H1 (cell line): Measurements from ENCODE around the gene ZBTB46. TPM values are rescaled to one million over a fixed set of nuclear protein-coding genes. Genes with fewer than 3 reads are reported as not detected.

Source experiments
- CTCF ChIA-PET: fragments of 300-600 bp; sonication (Branson Sonifier 250); formaldehyde crosslinking; loops from one replicate; lab custom pipeline; 2021; ENCODE audit not compliant: partially characterized antibody; lab: Charles Lee
- POLR2A ChIA-PET: fragments of 300-600 bp; sonication (Branson Sonifier 250); formaldehyde crosslinking; loops from one replicate; lab custom pipeline; 2021; ENCODE audit warnings: inconsistent platforms; ENCODE audit not compliant: partially characterized antibody; lab: Charles Lee
- DNase-seq, 2 experiments: peaks; one replicate each; pipeline versions ENCODE4 v3.0.0 to v3.0.0-alpha.2; 2010 to 2022; ENCODE audit warnings: low spot score in 2 of 2, low read depth in 1 of 2, mixed read lengths in 1 of 2
- FAIRE-seq: peaks from 2 replicates; lab custom pipeline; 2011; peaks lifted over from hg19 to GRCh38; lab: Jason Lieb, UNC
- H2AFZ ChIP-seq: 2 replicates; pipeline ENCODE4 v1.8.1; 2012; ENCODE audit warnings: low read length, inconsistent platforms
- H2AK5ac ChIP-seq: 2 replicates; pipeline ENCODE4 v1.6.1; 2013; ENCODE audit warnings: low read depth, low read length
- H2BK120ac ChIP-seq: replicated peaks from 2 replicates; pipeline ENCODE3; 2013; ENCODE audit warnings: low read depth, low read length, inconsistent platforms
- H2BK12ac ChIP-seq: 2 replicates; pipeline ENCODE4 v1.6.1; 2013; ENCODE audit warnings: low read depth, low read length
- H2BK15ac ChIP-seq: 2 replicates; pipeline ENCODE4 v1.6.1; 2013; ENCODE audit warnings: low read length
- H2BK20ac ChIP-seq: 2 replicates; pipeline ENCODE4 v1.6.1; 2013; ENCODE audit warnings: low read length
- H2BK5ac ChIP-seq: 2 replicates; pipeline ENCODE4 v1.6.1; 2013; ENCODE audit warnings: low read depth, low read length
- H3K14ac ChIP-seq: 2 replicates; pipeline ENCODE4 v1.6.1; 2013; ENCODE audit warnings: inconsistent platforms; ENCODE audit not compliant: insufficient read length
- H3K18ac ChIP-seq: 2 replicates; pipeline ENCODE4 v1.6.1; 2013; ENCODE audit warnings: low read length; ENCODE audit errors: extremely low read depth
- H3K23ac ChIP-seq: 2 replicates; pipeline ENCODE4 v1.6.1; 2013; ENCODE audit warnings: inconsistent platforms; ENCODE audit not compliant: insufficient read length
- H3K23me2 ChIP-seq: 2 replicates; pipeline ENCODE4 v1.6.1; 2013; ENCODE audit warnings: low read depth, low read length
- H3K27ac ChIP-seq: 2 replicates; pipeline ENCODE4 v1.6.1; 2011; ENCODE audit warnings: low read depth, low read length, inconsistent platforms
- H3K27me3 ChIP-seq, 4 experiments: replicated peaks in 1 of 4; 1 replicate in 1 of 4; 2 replicates in 3 of 4; pipeline versions ENCODE4 v1.6.1 to v1.8.1; 2011 to 2013; ENCODE audit warnings: low read length in 3 of 4, mild to moderate bottlenecking in 3 of 4, inconsistent platforms in 2 of 4, mixed read lengths in 2 of 4, moderate library complexity in 1 of 4; ENCODE audit not compliant: control insufficient read depth in 3 of 4, insufficient read depth in 3 of 4; ENCODE audit errors: extremely low read depth in 1 of 4
- H3K36me3 ChIP-seq, 4 experiments: 2 replicates each; pipeline versions ENCODE4 v1.6.1 to v1.8.1; 2011 to 2013; ENCODE audit warnings: mild to moderate bottlenecking in 4 of 4, low read length in 3 of 4, moderate library complexity in 2 of 4, control low read depth in 1 of 4, inconsistent platforms in 1 of 4; ENCODE audit not compliant: insufficient read depth in 4 of 4, control insufficient read depth in 2 of 4
- H3K4ac ChIP-seq: replicated peaks from 2 replicates; pipeline ENCODE3; 2013; ENCODE audit warnings: low read length, low read depth, mixed read lengths, inconsistent platforms; ENCODE audit not compliant: insufficient read length
- H3K4me1 ChIP-seq, 4 experiments: replicated peaks in 1 of 4; 1 replicate in 1 of 4; 2 replicates in 3 of 4; pipeline versions ENCODE4 v1.6.1 to v1.8.1; 2011 to 2013; ENCODE audit warnings: low read length in 3 of 4, inconsistent platforms in 2 of 4, mixed read lengths in 1 of 4; ENCODE audit not compliant: insufficient read depth in 4 of 4, control insufficient read depth in 3 of 4
- H3K4me2 ChIP-seq, 2 experiments: 2 replicates each; pipeline versions ENCODE4 v1.6.1 to v1.8.1; 2011 to 2013; ENCODE audit warnings: low read depth in 2 of 2, low read length in 2 of 2, control low read depth in 1 of 2, inconsistent platforms in 1 of 2, mild to moderate bottlenecking in 1 of 2; ENCODE audit not compliant: insufficient read depth in 1 of 2
- H3K4me3 ChIP-seq, 4 experiments: fragments of 200-600, 300-600 bp in 1 of 4; sonication (generic), shearing (Covaris generic), sonication (Bioruptor Twin) in 1 of 4; 2 replicates each; pipeline versions ENCODE4 v1.5.1 to v1.8.1; 2011 to 2016; ENCODE audit warnings: low read length in 4 of 4, low read depth in 3 of 4, control low read depth in 2 of 4, inconsistent platforms in 2 of 4, mild to moderate bottlenecking in 2 of 4, mixed read lengths in 1 of 4, moderate library complexity in 1 of 4; ENCODE audit not compliant: insufficient read depth in 2 of 4; ENCODE audit errors: extremely low read depth in 1 of 4
- H3K56ac ChIP-seq: replicated peaks from 2 replicates; pipeline ENCODE3; 2013; ENCODE audit warnings: low read depth, mild to moderate bottlenecking, mixed read lengths, low read length, inconsistent platforms; ENCODE audit not compliant: insufficient read length
- H3K79me1 ChIP-seq: 2 replicates; pipeline ENCODE4 v1.6.1; 2013; ENCODE audit warnings: low read depth, low read length, control low read depth
- H3K79me2 ChIP-seq, 2 experiments: 2 replicates each; pipeline versions ENCODE4 v1.6.1 to v1.8.1; 2012 to 2013; ENCODE audit warnings: low read length in 2 of 2, mild to moderate bottlenecking in 2 of 2, inconsistent platforms in 1 of 2; ENCODE audit not compliant: insufficient read depth in 2 of 2, control insufficient read depth in 1 of 2
- H3K9ac ChIP-seq, 4 experiments: replicated peaks in 1 of 4; 1 replicate in 1 of 4; 2 replicates in 3 of 4; pipeline versions ENCODE4 v1.6.1 to v1.8.1; 2011 to 2013; ENCODE audit warnings: low read depth in 3 of 4, low read length in 3 of 4, control low read depth in 2 of 4, mild to moderate bottlenecking in 2 of 4, moderate library complexity in 2 of 4, inconsistent platforms in 1 of 4; ENCODE audit errors: extremely low read depth in 1 of 4
- H3K9me3 ChIP-seq, 2 experiments: 2 replicates each; pipeline versions ENCODE4 v1.6.1 to v1.8.1; 2012 to 2013; ENCODE audit warnings: mild to moderate bottlenecking in 2 of 2, moderate library complexity in 2 of 2, control low read depth in 1 of 2, inconsistent platforms in 1 of 2, low read depth in 1 of 2, low read length in 1 of 2, mixed read lengths in 1 of 2; ENCODE audit not compliant: insufficient read depth in 2 of 2
- H4K20me1 ChIP-seq, 2 experiments: replicated peaks in 1 of 2; 2 replicates each; pipeline versions ENCODE3 to v1.8.1; 2011 to 2013; ENCODE audit warnings: inconsistent platforms in 2 of 2, low read length in 2 of 2, mild to moderate bottlenecking in 1 of 2; ENCODE audit not compliant: insufficient read depth in 2 of 2, control insufficient read depth in 1 of 2
- H4K5ac ChIP-seq: 2 replicates; pipeline ENCODE4 v1.6.1; 2013; ENCODE audit warnings: low read length, low read depth, mixed read lengths, inconsistent platforms; ENCODE audit not compliant: insufficient read length
- H4K8ac ChIP-seq: 2 replicates; pipeline ENCODE4 v1.8.0; 2013; ENCODE audit warnings: mild to moderate bottlenecking, moderate library complexity, low read length, inconsistent platforms; ENCODE audit not compliant: insufficient read depth; ENCODE audit errors: extremely low read depth
- H4K91ac ChIP-seq: replicated peaks from 2 replicates; pipeline ENCODE3; 2013; ENCODE audit warnings: low read length, mixed read lengths, inconsistent platforms; ENCODE audit not compliant: insufficient read length
- ASH2L ChIP-seq: fragments of 200-600, 300-600 bp; sonication (generic); IDR thresholded peaks from one replicate; pipeline ENCODE4 v1.7.1; 2017; ENCODE audit warnings: low read length
- BACH1 ChIP-seq: IDR thresholded peaks from 2 replicates; pipeline ENCODE4 v1.6.1; 2012; ENCODE audit warnings: low read length, improper control_type of control experiment
- WGBS, 2 experiments: shearing (Covaris generic) in 1 of 2; methylation state at CpG; one replicate each; pipeline versions ENCODE4 v1.1.6 to v1.1.7; 2013 to 2015; ENCODE audit warnings: low lambda C conversion rate in 2 of 2, mixed read lengths in 2 of 2, inconsistent platforms in 1 of 2, low coverage in 1 of 2, missing lambda C conversion rate in 1 of 2; ENCODE audit not compliant: insufficient replicate concordance in 2 of 2, insufficient coverage in 1 of 2, insufficient read length in 1 of 2; ENCODE audit errors: extremely low coverage in 1 of 2, missing lambda C conversion rate in 1 of 2; 5-methylcytosine and 5-hydroxymethylcytosine counted together
- polyA plus RNA-seq, 7 experiments: library from polyadenylated mRNA; depleted of rRNA in 3 of 7; stranded (reverse) in 5 of 7; unstranded in 2 of 7; fragments of >200 nt in 5 of 7; fragments of 200-250 nt in 2 of 7; gene quantifications; 1 replicate in 5 of 7; 2 replicates in 1 of 7; 4 replicates in 1 of 7; pipeline versions ENCODE4 v1.2.1 to v1.2.3, GENCODE V29; 2011 to 2013; ENCODE audit warnings: missing spikeins in 2 of 7, mixed read lengths in 2 of 7
- total RNA-seq: library from RNA; stranded (reverse); fragmentation: NEBNext Ultra II Directional; extraction: Animal tissue kit (Norgen Biotek cat#: 25700); gene quantifications from 2 replicates; pipeline ENCODE4 v1.2.1, GENCODE V29; 2021

ZBTB46 gene
- total and polyA plus RNA-seq, 2 of the 8 experiments (the other 6 are each of a cell fraction or from before 2014, with no cell fraction given) = 6.4 to 22.4 TPM

DNA sequence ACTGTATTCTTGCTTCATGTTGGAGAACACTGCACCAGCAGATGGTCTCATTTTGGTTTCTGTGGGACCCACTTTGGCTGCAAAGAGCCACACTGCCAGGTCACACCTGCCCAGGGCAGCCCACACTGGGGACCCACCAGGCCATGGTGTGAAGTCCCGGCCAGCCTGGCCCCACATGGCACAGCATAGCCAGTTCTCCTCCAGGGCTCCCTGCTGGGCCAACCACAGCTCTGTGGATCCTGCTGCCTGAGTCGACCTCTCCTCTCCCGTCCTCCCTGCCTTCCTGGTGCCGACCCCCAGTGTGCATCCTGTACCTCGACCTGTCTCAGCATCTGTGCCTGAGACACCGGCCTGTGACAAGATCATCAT is 126.3 kb downstream of the ZBTB46 start:
- H3K27ac ChIP-seq = no peak overlapping the region
- H4K91ac ChIP-seq = no peak overlapping the region
- no peak for DNase-seq
- H2AFZ ChIP-seq = no peak overlapping the region
- no peaks in the 10 kb centered on the region for H3K27me3 ChIP-seq
- H4K8ac ChIP-seq = no peak overlapping the region
- no peak overlapping the region for H3K4me2 ChIP-seq
- no peaks in the 10 kb centered on the region for H3K9me3 ChIP-seq
- H3K36me3 ChIP-seq = peaks cover 3 to 18% (median 8%) of the 10 kb centered on the region in 4 experiments; a peak in 5 of 8 replicates
- H3K4me3 ChIP-seq = no peak overlapping the region
- H3K14ac ChIP-seq = no peak overlapping the region
- H3K4ac ChIP-seq = no peak overlapping the region
- no peak overlapping the region for H3K9ac ChIP-seq
- no peak overlapping the region for H2BK5ac ChIP-seq
- H3K23me2 ChIP-seq = peaks cover 5% of the 10 kb centered on the region; the same call in 1 of the 2 replicates
- no peak overlapping the region for H3K56ac ChIP-seq
- peaks cover 0 to 28% of the 10 kb centered on the region in 2 experiments; a peak in 3 of 4 replicates for H3K79me2 ChIP-seq
- CTCF ChIA-PET = interaction anchor here (0.6 to 1.5 kb wide), 2 partner anchors 75 to 167 kb away, joined by 3 read pairs; no protein-coding TSS in a partner anchor
- peaks cover 0 to 11% (median 6%) of the 10 kb centered on the region in 4 experiments; a peak in 5 of 7 replicates for H3K4me1 ChIP-seq
- POLR2A ChIA-PET = interaction anchor here (0.6 to 4.7 kb wide), 4 partner anchors 8 to 30 kb away, joined by 3 to 49 read pairs (median 3); partner anchors contain the start of gene TNFRSF6B
- H2BK15ac ChIP-seq = no peak overlapping the region
- H3K18ac ChIP-seq = no peak overlapping the region
- H4K20me1 ChIP-seq = peaks cover 8 to 17% of the 10 kb centered on the region in 2 experiments
- H2AK5ac ChIP-seq = no peak overlapping the region
- no peak overlapping the region for H2BK12ac ChIP-seq
- no peak overlapping the region for H2BK120ac ChIP-seq
- no peak overlapping the region for H4K5ac ChIP-seq
- H3K79me1 ChIP-seq = peaks cover 6% of the 10 kb centered on the region; the same call in 1 of the 2 replicates
- no peak overlapping the region for H2BK20ac ChIP-seq
- FAIRE-seq = no peak
- 79% methylated on average over 6 of the region's 6 CpGs; no CpG with 5 or more reads in 1 of the 2 experiments for WGBS, 2 experiments
- H3K23ac ChIP-seq = no peak overlapping the region
- no peak for TF ChIP-seq BACH1
- no peak for TF ChIP-seq ASH2L
